ENCODE measurements around the gene SLC24A3.

Gene SLC24A3

DNA sequence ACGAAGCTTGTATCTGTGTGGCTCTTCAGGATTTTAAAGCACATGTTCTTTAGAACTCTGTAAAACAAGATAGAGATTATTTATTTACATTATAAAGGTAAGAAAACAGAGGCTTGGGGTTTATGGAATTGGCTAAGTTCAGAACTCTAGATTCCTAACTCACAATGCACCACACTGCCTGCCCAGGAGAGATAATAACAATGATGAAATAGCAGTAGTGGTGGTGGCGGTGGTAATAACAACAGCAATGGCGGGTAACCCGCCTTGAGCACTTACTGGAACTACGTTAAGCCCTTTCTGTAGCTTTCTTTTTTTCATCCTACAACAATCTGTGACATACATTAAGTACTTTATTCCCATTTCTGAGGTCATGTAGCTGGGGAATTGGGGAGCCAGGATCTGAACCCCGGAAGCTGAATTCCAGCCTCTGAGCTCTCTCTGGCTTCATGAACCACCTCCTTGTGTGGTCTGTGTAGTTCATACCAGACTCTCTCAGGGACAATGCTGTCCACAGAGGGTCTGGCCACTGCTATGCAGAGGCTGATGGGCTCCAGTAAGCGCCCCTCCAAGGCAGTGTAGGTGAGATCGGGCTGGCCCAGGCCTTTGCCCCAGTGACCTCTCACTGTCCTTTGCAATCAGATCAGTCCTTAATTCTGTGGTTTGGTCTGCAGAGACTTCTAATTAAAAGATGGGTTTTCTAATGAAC, 260.9 kb downstream of the SLC24A3 start:
- no peak for DNase-seq

DNA sequence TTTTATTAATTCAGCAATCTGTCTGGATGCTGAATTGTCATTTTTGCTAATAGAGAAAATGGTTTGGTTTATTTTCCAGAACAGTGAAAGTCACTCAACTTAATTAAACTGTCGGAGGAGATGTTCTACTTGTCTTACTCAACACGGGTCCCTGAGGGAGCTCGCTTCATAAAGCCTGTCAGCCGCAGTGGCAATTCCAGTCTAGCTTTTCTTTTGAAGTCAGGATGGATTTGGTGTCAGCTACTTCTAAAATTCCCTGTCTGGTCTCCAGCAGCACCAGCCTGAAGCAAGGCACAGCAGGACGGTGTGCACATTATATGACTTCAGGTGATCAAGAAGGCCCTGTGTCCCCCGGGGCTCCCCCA, 261.5 kb downstream of the SLC24A3 start:
- no peak for DNase-seq

DNA sequence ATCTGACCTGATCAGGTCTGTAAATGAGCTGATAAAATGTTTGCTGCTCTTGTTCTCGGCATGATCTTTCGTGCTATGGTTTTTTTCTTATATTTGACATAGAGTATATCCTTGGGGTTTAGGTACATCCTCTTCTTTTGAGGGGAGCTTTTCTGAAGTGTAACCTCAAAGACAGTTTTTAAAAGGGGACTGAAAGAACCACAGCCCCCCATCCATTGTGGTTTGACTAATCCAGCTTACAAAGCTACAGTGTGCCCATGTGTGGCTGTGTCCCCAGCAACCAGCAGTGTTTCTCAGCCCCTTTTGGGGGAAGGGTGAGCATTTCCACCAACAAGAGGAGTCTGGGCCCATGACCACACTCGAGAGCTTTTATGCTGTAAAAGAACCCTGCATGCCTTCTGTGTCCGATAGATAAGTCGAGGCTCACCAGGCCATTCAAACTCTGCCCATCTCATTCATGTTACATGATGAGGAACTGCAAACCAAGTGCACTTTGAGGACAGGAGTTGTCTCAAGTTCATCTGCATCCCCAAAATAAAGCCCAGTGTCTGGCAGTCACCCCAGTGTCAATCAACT, 266.0 kb downstream of the SLC24A3 start:
- DNase-seq, result no peak

DNA sequence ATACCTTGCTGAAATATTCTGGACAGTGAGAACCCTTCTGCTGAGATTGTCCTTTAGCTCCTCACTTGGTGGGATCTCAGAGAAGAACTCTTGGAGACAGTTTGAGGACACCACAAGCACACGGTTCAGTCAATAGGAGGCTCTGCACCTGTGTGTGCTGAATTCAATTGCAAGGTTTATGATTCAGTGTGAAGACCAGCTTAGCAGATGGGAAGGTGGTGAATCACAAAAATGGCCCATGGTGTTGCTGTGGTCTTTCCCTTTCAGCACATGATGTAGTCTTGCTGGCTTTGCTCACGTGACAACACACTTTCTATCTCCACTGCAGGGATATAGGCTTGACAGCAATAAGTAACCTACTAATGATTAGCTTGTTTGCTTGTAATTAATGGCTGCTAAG, 270.3 kb downstream of the SLC24A3 start:
- DNase-seq, result no peak

DNA sequence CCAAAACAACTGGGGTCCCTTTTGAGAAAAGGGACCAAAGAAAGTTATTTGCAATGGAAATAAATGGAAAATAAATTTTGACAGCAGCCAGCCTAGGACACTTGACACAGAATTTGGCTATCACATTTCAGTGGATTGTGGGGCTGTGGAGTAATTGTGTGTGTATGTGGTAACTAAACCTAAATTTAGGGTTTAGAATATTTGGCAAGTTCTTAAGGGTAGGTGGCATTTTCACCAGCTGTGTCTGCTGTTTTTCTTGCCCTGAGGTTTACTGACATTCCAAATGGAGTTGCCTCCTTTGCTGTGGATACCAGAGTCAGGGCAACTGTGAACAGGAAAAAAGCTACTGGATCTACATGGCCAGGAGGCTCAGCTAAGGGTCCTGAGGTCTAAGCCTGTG, 270.9 kb downstream of the SLC24A3 start:
- no peak for DNase-seq

DNA sequence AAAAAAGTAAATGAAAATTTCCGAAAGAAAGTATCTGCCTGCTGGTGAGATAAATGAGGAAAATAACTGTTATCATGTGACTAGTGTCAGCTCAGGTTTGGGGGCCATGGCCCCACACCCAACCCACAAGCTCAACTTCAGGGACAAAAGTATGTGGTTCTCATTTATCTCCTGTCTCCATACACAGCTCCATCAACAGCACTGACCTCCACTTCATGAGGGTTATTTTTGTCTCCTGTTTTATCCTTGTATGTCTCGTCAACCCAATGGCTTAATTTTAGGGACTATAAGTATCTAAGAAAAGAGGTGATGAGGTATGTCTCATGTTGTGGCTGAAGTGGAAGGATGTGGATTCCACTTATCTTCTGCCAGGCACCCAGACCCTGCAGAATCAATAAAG, 274.0 kb downstream of the SLC24A3 start:
- no peak for DNase-seq

DNA sequence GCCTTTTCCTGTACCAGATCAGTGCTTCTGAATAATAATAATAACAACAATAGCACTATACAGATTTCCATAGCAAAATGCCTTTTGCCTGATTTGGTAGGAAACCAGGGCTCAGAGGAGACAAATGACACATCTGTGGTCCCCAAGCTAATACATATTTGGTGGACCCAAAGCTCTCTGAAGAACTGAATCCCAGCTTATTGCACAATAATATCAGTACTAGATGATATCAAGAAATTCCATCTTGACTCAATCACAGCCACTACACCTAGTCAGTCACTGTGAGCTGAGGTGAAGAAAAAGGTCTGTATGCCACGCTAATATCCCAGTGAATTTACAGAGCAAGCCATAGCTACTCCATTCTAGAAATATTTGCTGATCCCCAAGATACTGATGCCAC, 275.0 kb downstream of the SLC24A3 start:
- no peak for DNase-seq

DNA sequence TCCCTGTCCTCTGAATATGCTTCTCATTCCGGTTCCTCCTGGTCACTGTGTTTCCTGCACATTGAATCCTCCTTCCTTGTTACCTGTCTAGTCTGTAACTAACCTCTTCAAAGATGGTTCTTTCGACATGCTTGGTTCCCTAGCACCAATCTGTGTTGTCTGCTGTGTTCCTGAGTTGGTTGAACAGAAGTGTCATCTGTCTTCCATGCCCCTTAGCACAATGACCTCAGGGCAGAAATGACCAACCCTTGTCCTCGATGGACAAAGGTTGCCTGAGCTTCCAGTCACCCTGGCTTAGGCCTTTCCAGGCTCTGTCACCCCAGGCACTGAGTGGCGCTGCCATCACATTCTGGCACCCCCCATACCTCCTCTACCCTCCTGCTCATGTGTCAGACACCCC, 278.8 kb downstream of the SLC24A3 start:
- DNase-seq, result no peak

DNA sequence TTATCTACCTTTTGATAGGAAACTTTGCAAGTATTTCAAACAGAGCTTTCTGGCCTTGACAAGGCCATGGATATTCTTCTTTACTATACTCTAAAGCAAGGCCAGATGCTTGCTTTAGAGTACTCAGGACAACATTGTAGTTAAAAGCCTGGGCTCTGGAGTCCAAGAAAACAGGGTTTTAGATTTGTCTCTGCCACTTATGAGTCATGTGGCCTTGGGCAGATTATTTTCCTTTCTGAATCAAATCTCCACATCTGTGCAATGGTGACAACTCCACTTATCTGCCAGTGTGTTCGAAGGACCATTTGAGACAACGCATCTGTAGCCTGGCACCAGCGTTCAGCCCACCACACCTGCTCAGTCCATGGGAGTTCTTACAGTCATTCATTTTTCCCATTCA, 279.7 kb downstream of the SLC24A3 start:
- no peak for DNase-seq

DNA sequence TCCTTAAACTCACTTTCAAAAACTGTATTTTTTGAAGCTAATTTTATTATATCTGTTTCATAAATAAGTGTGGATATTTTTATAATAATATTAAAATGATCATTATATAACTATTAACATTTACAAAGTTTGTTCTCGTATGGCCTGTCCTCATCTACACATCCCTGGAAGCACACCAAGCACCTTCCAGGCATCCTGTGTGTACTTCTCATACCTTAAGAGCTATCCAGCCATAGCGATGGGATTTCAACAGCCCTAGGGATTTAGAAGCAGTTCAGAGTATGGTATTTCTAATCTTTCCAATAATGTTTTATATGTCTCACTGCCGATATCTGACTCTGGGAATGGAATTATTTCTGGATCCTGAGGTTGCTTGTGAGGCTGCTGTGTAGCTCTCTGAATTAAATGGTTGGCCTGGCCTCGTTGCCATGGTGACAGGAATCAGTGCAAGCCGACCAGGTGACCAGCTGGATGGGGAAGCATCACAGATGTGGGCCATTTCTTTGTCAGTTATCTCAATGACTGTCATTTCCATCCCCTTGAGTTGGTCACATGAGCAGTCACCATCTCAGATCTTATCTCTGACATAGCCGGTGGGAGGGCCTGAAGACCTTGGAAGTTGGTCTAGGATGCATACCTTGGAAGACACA, 280.4 kb downstream of the SLC24A3 start:
- DNase-seq, result no peak

DNA sequence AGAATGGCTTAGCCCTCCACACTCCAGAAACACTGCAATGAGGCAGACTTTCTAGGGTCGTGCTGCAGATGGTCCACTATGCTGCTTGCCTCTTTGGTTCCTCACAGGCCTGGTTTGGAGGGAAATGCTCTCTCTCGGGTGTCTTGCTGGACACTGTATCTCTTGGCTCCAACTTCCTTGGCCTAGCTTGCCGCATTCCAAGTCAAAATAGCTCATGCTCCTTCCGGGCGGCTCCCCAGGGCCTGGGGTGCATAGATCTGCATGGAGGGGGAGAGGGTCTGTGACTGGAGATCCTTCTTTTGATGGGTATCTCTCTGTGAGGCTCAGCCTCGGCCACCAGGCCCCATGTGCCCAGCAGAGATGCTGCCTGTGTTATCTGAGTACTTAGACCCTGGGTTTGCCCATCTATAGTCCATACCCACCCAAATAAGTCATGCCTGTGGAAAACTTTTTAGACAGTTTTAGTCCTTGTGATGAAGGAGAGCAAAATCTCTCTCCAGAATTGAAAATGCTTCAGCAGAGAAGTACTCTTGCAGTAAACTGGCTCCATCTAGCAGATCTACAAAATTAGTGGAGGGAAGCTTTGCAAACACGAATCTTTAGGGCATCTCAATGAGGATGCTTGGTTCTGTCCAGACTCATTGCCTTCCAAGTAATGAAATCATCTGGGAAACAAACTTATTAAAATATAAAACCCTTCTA, 281.5 kb downstream of the SLC24A3 start:
- DNase-seq, result no peak

DNA sequence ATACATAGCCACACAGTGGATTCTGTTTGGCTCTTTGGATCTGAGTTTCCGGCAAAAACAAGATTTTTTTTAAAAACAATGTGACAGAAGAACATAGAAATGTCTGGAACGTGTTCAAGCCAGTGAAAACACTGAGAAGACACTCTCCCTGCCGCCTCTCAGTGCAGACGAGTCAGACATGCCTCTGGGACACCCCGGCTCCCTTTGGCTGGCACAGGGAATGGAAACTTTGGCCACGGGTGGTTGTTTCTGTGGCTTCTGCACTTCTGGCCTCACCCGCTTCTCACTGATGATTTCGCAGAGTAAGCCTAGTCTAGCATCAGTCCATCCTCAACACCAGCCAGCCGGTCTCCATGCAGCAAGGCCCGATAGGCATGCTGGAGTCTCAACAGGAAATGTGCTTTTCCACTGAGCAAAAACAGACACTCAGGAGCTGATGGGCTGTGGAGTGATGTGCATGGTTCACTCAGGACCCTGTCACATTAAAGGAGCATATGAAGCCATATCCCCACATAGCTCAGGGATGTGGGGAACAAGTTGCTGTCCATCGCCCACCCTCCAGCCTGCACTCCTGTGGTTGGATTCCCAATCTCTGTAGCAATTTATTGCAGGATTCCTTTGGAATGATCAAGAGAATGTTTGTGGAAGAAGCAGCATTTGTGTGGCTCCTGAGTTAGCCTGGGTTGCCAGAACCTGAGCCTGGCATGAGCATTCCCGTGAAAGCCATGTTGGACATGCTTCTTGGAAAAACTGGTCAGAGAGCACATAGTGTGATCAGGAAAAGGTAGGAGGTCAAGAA, 283.7 kb downstream of the SLC24A3 start:
- no peak for DNase-seq

DNA sequence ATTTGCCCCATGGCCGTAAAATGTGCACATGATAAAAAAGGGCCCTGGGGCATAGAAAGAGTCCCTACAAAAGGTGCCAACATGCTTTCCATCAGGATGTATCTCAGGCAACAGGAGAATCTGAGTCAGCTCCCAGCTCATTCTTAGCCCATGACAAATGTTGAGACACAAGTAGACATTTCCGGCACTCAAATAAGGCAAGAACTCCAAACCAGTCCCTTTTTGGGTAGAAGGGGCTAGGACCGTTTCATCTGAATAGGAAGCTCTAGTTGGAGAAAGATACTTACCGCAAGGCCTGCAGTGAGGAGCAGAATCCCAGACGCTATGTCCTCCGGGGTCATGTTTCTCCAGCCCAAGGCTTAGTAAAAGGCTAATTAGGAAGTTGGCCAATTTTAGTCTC, 284.6 kb downstream of the SLC24A3 start:
- DNase-seq, result no peak

DNA sequence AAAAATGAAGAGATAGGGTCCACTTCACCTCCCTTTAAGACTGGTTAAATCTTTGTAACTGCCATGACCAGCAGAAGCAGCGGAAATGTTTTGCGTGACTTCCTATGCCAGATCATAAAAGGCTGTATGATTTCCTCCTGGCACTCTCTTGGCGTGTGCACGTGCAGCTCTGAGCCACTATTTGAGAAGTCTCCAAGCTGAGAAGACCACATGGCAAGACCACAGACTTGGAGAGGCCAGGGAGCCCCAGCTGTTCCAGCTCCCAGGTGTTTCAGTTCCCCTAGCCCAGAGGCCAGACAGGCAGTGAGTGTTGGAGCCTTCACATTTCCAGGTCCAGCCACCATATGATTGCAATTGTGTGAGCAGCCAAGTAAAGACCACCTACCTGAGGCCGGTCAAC, 286.3 kb downstream of the SLC24A3 start:
- no peak for DNase-seq

DNA sequence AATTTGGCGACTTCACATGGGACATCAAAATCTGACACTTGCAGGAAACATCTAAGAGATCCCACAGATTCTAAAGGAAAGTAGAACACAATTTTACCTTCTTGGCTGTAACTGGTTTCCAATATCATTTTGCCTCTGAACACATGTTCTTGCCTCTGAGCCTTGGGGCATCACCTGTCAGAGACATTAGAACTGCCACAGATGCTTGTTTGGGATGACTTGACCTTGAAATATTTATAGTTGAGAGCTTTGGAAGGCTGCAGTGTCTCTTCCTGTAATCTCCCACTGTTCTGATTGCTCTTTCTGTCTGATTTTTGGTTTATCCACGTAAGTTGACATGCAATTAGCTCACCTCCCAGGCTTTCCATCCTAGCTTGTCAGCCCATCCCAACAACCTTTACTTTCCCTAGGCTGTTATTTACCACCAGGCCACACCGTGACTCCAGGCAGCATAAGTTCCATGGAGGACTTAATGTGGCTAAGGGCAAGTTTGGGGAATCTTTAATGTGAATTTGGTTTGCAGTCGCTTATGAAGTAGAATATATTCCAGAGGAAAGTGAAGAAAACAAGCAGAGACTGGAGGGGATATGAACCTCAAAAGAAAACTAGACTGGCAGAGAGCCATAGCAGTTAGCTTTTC, 289.2 kb downstream of the SLC24A3 start:
- DNase-seq, result no peak

DNA sequence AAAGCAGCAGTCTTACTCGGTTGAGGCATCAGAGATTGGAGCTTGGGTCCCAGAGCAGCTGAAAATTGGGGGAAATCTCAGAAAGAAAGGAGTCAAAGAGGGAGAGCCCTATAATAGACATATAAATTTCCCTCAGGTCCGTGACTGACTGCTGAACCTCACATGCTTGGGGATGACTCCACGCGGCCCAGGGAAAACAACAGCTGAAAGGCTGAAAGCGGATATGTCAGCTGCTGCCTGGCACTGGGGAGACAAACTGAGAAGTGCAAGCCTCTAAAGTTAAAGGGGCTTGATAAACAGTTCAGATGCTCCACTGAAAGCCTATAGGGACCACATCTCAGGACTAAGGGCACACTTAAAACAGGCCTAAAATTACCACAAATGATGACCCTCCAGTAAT, 289.7 kb downstream of the SLC24A3 start:
- no peak for DNase-seq

DNA sequence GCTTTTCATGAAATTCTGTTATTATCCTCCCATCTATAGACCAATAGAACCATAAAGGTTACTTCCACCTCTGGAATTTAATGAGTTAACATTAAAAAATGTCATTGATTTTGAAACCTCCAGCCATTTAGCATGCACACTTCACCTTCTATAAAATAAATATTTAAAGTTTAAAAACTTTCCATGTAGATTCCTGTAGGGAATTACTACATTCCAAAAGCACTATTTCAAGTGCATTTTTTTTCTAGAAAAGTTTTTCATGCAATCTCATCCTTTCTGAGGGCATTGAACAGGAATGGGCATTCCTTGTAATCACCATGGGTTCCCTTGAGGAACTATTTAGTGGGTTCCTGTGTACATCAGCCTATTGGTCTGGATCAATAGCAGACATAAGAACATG, 291.8 kb downstream of the SLC24A3 start:
- DNase-seq, result no peak

DNA sequence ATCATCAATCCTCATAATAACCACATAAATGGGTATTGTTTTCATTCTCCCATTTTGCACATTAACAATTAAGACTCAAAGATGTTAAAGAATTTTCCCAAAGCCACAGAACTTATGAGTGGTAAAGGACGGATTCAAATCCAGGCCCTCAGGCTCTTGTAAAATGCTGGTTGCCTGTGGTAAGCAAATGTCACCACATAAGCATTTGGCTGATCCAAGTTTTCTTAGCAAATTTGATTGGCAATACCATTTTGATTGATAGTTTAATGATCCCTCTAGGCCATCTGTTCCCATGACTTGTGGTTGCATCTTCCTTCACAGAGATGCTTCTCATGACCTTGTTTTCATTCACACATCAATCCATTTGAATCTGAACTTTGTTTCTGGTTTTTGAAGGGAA, 293.6 kb downstream of the SLC24A3 start:
- no peak for DNase-seq

DNA sequence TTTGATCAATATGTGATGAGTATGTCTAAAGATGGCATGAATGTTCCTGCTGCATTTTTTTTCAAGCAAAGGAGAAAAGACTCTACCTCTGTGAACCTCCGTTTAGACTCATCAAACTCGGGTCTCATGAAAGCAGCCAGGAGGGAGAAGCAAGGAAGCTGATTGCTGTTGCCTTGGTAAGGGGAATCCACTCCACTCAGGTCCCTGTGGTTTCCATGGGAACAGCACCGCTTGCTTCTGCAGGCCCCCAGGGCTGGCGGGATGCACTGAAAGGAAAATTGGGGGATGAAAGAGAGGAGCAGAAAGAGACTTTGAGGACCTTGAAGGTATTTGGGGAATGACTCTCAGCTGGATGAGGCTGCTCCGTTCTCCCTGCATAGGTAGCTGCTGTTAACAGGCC, 296.0 kb downstream of the SLC24A3 start:
- no peak for DNase-seq

DNA sequence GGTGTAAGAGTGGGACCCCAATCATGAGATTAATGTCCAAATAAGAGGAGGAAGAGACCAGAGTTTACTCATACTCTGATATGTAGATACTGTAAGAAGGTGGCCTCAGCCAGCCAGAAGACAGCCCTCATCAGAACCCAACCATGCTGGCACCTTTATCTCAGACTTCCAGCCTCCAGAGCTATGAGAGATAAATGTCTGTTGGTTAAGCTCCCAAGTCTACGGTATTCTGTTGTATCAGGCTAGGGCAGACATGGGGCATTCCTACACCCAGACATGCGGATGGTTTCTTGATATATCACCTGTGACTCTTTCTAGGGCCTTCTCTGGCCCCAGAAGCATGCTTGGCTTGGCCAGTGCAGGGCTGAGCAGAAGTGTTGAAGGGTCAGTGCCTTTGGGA, 298.2 kb downstream of the SLC24A3 start:
- no peak for DNase-seq

DNA sequence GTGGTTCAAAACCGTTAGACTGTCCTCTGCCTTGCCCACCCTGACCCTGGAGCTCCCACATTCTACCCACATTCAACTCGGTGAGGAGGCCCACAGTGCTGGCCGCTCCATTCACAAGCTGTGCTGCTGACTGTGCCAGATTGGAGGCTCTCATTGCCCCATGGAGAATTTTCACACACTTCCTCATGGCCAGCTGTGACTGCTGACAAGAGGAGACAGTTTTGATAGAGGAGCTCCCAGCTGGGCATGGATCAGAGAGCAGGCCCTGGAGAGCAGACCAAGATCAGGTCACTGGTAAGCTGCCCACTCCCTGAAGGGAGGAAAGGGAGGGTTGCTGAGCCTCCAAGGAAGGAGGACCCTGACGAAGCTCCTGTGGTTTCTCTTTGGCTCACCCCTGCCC, 299.5 kb downstream of the SLC24A3 start:
- DNase-seq, result no peak

DNA sequence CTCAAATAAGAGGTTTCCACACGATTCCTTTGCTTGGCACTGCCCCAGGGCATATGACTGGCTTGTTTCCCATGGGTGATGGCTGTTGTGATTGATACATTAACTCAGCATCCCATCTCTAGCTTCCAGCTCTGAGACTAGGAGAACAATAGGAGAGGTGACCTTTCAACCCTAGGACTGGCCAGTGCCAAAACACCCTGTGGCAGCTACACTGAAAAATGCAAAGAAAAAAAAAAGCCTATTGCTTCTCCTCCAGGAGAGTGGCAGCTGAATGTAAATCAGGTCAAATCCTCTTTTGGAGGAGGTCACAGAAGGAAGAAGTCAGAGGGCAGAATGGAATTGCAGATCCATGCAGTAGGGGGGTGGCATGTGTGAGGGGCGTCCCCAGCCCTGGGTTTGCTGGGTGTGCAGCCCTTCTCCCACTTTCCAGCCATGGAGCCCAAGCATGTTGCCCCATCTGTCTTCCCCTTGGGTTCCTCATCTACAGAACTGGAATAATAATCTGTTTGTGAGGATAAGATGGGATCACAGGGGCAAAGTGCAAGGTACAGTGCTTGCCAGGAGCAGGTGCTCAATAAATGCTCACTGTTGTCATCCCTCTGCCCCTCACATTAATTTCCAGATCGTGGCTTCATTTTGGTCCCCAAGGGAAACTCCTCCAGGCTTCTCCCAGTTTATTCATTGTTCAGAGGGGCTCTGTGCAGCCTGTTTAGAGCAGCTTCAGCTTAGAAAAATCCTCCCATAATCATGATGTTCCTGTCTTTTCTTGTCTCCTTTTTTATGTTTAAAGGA, 300.6 kb downstream of the SLC24A3 start:
- no peak for DNase-seq

Measured in T-helper 9 cell (primary cell).